GM12873 (cell line): Measurements from ENCODE around the gene PCDH1.

Experiments used
- TF ChIP-seq, protein P1 (sequence below): IDR thresholded peaks from 2 replicates; pipeline ENCODE4 v1.5.1; 2012; ENCODE audit warnings: low read depth, mild to moderate bottlenecking, moderate library complexity, low read length, control low read depth; ENCODE audit not compliant: insufficient read depth; ENCODE audit errors: missing control alignments

PCDH1 gene

GRCh38 chr5:141875022-141875740 is 3.0 kb downstream of the PCDH1 start:
- TF ChIP-seq, protein P1, sequence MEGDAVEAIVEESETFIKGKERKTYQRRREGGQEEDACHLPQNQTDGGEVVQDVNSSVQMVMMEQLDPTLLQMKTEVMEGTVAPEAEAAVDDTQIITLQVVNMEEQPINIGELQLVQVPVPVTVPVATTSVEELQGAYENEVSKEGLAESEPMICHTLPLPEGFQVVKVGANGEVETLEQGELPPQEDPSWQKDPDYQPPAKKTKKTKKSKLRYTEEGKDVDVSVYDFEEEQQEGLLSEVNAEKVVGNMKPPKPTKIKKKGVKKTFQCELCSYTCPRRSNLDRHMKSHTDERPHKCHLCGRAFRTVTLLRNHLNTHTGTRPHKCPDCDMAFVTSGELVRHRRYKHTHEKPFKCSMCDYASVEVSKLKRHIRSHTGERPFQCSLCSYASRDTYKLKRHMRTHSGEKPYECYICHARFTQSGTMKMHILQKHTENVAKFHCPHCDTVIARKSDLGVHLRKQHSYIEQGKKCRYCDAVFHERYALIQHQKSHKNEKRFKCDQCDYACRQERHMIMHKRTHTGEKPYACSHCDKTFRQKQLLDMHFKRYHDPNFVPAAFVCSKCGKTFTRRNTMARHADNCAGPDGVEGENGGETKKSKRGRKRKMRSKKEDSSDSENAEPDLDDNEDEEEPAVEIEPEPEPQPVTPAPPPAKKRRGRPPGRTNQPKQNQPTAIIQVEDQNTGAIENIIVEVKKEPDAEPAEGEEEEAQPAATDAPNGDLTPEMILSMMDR: no peak

- TF ChIP-seq, protein P1: no peak
Observed at GRCh38 chr5:141874262-141874964, 3.8 kb downstream of the PCDH1 start.

DNA sequence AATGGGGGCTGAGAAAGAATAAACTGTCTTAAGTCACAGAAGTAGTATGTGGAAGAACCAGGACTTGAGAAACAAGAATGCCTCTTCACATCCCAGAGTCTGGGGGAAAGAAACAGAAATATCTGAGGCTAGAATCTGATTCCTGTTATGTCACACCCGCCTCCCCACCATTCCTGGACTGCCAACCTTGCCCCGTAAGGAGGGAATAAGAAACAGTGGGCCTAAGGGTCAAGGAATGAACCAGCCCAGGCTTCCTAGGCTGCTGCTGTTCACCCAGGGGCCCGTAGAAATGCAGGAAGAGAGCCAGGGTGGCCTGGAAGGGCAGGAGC is 4.3 kb downstream of the PCDH1 start:
- TF ChIP-seq, protein P1: no peak

- TF ChIP-seq, protein P1: no peak
Observed at GRCh38 chr5:141872496-141873356, 5.5 kb downstream of the PCDH1 start.

DNA sequence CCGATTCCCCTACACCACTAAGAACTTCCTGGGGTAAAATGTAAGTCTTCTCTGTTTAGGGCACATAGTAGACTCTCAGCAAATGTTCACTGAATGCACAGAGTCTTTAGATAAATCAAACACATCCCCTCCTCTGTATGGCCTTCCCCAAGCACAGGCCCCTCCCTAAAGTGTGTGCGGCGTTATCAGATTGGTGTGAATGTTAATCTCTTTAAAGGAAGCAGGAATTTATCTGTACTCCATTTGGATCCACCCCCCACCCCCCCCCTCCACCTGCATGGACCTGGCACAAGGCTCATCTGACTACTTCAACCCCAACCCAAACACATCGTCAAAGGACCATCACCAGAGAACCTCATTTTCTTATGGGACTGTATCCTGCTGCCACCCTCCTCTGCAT is 6.3 kb downstream of the PCDH1 start:
- TF ChIP-seq, protein P1: no peak

DNA sequence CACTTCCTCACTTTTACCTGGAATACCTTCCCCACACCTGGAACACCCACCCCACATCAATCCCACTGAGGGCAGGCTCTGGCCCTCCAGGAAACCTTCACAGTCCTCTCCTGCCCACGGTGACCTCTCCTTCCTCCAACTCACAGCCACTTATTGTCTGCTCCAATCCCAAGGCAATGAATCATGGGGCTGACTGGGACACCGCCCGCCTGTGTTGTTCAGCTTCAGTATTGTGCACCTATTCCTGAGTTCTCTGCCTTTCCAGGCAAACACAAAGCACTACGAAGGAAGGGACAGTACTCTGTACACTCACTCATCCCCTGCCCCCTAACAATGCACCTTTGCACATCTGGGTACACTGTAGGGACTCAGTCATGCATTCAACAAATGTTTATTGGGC is 7.3 kb downstream of the PCDH1 start:
- TF ChIP-seq, protein P1: no peak

DNA sequence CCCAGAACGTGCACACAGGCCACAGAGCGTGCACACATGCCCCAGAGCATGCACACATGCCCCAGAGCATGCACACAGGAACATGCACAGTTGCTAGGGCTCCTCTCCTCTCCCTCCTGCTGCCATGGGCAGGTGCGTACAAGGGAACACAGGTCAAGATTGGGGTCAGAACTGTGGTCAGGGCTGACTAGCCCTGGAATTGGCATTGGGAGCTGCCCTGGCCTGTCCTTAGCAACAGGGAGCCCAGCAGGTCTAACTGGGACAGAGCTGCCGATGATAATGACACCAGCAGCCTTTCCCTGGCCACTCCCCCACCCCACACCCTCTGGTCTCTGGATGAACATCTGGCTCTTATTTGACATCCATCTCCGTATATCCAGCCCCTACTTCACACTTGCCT is 8.0 kb downstream of the PCDH1 start:
- TF ChIP-seq, protein P1: no peak
